Muscle of arm (tissue), 12 donors: ENCODE results near the gene PHAF1. TPM values are rescaled to one million over a fixed set of nuclear protein-coding genes. Genes with fewer than 3 reads are reported as not detected.
A peak's percentile ranks its signal among the peaks of the same experiment; 100 is the strongest.

Experiments used
- DNase-seq: peaks from one replicate; pipeline ENCODE4 v3.0.0-alpha.2; 2013
- polyA plus RNA-seq, 12 donors: library from polyadenylated mRNA; unstranded; fragments of 120-200 nt; gene quantifications; one replicate each; pipeline ENCODE4 v1.2.1, GENCODE V29; 2013; ENCODE audit not compliant: insufficient read length in 12 of 12

Gene PHAF1
- polyA plus RNA-seq, 12 donors: 16.2 to 23.9 (median 19.7) TPM; not detected in 1

DNA sequence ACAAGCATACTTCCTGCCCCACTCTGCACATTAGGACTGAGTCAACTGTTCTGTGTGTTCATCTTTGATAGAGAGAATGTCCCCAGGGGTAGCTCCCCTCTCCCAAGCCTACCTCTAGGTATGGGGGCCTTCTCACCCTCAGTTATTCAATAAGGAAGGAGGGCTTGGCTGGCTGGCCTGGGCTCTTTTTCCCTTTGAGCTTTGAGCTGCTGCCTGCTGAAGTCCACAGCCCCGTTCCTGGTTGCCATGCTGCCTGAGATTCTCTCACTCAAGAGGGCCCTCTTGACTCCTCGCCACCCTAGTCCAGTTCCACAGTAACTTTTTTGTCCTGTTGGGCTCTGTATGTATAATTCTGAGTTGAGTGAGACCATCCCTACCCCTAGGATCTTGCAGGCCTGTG, 36.0 kb downstream of the PHAF1 start:
- DNase-seq: no peak

DNA sequence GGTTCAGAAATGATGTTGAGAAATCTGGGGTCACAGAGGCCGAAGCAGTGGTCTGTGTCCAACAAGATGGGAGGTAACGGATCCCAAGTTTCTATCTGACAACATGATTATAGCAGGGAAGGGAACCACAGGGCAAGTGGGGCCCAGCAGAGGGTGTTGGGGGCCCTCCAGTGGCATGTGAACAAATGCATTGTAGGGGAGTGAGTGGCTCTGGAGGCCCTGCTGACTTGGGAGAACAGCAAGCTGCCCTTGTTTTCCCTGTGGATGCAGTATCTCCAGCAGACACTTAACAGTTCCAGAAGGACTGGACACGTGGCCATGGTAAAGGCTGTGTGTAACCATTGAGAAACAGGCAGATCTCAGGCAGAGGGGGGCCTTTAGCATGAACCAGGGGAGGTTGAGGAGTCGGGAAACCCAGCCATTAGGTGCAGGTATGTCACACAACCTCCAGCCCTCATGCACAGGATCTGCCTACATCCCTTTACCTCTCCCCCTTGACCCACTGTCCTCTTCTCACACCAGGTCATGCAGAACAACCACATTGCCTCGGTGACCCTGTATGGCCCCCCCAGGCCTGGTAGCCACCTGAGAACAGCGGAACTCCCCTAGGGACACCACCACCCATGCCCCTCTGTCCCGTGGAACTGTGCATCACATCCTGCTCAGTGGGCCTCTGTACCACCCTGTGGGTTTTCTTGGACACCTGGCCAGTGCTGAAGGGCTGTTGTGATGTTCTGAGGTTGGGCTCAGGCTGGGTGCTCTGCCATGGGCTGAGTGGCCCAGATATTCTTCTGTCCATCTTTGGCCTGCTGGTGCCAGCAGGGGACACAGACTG, 37.0 kb downstream of the PHAF1 start:
- DNase-seq: no peak

DNA sequence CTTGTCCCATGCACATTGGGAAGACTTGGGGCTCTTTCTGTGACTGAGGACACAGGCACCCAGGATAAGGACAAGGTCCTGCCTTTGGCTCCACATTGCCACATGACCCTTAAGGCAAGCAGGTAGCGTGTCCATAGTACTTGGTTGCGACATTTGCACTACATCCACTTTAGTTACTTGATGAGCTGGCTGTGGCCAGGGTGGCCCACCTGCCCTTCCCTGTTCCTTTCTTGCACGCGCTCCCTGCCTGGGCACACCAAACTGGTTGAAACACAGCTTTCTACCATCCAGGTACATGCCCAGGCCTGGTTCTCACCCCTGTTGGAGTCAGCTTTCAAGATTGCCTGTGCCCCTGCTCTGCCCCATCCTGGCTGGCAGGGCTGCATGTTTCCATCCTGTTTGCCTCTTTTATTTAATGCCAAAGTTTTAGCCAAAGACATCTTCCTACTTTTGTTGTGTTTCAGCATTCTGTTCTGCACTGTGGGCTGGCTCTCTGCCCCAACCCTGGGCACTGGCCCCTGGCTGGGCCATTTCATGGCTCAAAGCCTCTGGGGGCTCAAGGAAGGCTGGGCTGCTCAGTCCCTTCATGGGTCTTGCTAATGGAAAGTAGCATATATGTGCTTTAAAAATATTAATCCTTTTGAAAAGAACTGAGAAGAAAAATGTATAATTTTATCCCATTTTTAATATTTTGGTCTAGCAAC, 37.8 kb downstream of the PHAF1 start:
- DNase-seq: no peak

DNA sequence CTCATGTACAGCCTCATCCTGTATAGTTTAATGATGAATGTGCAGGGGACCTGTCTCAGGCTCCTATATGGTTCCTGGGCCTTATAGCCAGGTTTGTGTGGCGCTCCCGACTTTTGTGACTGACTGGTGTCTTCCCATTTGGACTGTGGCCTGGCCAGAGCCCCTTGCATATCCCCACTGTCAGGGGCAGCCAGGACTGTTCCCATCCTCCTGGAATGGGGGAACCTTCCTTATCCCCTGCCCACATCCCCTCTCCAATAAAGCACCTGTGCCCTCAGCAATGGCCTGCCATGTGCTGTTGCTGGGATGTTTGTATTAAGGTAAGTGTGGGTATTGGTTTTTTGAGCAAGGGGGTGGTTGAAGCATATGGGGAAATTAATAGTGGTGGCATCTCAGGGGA, 38.5 kb downstream of the PHAF1 start:
- no peak for DNase-seq

DNA sequence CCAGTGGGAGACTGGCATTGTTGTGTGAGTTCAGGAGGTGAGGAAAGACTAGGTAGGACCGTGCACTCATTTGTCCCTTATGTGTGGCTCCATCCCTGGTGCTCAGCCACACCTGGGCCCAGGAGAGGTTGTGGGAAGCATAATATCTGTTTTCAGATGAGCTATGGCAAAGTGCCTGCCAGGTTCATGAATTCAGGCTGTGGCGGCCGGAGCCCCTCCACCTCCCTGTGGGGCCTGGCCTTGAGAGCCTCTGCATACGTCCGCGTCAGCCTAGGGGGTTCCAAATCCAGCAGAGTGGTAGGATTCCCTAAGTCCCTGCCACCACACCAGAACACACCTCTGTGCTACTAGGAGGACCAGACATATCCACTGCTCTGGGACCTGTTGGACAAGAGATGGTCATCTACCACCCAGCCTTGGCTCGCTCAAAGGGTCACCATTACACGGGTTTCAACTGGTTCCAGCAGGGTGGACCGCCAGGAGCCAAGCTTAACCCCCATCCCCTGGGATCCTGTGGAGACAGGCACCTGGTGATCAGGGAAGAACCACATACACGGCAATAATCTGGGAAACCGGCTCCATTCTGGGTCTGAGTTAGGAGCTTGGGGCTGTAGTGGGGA, 39.0 kb downstream of the PHAF1 start:
- DNase-seq: no peak

DNA sequence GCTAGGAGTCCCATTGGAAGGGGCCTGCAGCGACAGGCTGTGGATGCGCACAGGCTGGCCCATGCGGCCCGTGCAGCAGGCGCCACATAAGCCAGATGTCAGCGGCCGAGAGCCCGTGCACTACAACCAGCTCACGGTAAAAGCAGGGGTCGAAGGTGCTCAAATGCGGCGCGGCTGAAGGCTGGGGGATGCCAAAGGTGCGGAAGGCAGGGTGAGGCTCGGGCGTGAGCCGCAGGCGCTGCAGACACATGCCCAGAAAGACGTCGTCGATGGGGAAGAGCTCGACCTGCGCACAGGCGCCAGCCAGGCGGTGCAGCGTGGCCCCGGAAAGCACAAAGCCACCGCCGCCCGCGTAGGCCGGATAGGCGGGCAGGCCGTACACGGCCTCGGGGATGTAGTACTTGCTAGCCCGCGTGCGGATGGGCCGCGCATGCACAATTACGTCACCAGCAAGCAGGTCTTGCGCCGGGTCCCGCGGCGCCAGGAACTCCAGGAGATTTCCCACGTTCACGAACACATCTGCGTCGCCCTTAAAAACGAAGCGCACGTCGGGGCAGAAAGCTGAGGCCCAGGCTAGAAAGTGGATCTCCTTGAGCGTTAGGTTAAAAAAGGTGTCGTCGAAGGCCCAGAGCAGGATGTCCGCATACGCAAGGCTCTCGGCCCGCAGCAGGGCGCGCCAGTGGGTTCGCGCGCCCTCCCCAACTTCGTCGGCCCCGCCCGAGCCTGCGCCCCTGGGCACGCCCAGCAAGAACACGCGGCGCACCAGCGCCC, 39.7 kb downstream of the PHAF1 start:
- DNase-seq: no peak

DNA sequence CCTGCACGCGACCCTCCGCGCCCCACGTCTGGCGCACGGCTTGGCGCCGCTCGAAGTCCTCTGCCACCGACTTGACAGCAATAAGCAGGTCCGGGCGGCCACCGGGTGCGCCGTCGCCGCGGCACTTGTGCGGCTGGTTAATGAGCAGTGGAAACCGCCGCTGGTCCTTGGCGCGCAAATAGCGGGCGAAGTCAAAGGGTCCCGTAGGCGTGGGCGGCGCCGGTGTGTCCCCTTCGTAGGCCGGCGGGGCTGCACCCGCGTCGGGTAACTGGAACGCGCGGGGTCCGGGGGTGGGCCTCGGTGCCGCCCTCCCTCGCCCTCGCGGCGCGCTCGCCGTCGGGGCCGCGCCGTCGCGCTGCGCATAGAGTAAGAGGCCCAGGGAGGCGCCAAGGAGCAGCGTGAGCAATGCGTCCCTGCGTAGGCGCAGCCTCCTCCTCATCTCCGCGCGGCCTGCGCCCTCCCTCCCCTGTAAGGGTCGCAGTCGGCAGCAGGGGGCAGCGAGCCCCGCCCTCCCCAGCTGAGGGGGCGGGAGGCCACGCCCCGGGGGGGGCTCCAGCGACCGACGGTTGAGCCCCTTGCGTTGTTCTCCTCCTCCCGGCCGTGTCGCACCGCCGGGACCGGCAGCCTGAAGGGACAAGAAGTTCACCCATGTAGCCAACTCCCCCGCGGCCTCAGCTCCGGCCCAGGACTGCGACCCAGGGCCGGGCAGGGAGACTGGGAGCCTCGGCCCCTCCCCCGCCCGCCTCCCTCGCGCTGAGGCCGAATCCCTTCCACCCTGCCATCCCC, 40.5 kb downstream of the PHAF1 start:
- DNase-seq: peak; percentile 82

DNA sequence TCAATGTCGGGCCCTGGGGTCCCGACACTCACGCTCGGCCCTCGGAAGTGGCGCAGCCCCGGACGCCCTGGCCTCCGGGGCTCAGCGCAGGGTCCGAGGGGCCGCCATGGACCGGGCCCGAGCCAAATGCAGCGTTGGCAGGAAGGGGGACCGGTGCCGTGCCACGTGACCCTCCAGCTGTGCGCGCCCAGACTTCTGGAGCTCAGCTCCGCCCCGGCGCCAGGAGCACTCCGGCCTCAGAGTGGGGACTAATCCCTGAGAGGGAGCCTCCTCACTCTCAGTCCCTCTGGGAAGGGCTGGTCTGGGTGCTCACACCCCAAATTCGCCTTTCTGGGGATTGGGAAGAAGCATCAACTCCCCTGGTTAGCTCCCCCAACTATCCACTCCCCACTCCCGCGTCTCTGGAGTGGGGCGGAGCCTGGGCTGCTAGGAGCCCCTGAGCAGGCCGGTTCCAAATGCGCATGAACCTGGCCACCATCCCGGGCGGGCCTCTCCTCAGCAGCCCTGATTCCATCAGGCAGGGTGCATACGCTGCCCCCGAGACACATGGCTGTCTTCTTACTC, 41.2 kb downstream of the PHAF1 start, which contains the start of gene B3GNT9:
Gene B3GNT9 (minus strand): TSS at position 166 of the 564 bp plus-strand sequence. CDS start 513 bp downstream, outside the sequence.
- DNase-seq: peak; percentile 91

DNA sequence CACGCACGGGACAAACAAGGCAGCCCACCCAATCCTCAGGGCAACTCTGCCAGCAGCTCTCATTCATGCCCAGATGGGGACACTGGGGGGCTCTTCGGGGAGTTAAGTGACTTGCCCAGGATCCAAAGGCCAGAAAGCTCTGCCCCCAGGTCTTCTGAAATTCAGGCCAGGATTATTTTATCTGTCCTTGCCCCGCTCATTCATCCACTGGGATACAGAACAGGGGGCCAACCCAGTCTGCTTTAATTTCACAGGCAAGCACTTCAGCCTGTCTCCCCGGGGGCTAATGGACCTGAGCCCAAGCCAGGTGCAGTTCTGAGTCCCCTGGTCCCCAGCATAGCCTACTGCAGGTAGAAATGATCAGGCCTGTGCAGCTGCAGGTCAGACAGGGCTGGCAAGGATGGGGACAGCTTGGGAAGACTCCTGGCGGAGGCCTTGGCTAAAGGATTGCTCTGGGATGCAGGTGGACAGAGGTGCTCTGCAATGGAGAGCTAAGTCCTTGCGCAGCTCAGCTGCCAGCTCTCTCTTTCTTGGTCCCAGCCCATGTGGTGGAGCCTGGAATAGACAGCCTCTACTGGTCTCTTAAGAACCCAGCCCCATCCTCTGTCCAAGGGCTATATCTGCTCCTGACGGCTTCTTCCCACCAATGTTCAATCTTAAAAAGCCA, 41.8 kb downstream of the PHAF1 start:
- no peak for DNase-seq

DNA sequence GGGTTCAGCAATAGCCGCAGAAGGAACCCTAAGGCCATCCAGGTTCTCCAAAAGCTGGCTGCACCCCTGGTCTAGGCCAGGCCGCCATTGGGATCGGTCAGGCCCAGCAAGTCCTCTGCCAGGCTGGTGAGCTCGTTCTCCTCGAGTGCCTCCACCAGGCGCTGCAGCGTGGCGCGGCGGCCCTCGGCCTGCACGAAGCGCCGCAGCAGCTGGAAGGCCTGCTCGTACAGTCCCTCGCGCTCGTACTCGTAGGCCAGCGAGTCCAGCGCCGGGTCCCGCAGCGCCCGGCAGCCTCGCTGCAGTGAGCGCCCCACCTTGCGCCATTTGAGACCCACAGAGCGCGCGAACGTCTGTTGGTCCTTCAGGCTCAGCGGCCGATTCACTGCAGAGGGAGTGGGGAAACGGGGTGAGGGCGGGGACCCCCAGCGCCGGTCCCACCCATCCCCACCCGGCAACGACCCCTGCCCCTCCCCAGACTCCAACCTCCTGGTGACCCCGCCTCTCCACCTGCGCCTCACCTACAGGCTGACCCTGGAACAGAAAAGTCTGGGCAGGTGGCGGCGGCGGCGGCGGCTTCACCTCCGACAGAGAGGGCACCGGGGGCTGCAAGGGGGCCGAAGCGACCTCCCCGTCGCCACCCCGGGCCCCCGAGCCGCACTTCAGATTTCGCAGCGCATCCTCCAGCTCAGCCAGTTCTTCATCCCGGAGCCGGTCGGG, 45.0 kb downstream of the PHAF1 start:
- DNase-seq: no peak

DNA sequence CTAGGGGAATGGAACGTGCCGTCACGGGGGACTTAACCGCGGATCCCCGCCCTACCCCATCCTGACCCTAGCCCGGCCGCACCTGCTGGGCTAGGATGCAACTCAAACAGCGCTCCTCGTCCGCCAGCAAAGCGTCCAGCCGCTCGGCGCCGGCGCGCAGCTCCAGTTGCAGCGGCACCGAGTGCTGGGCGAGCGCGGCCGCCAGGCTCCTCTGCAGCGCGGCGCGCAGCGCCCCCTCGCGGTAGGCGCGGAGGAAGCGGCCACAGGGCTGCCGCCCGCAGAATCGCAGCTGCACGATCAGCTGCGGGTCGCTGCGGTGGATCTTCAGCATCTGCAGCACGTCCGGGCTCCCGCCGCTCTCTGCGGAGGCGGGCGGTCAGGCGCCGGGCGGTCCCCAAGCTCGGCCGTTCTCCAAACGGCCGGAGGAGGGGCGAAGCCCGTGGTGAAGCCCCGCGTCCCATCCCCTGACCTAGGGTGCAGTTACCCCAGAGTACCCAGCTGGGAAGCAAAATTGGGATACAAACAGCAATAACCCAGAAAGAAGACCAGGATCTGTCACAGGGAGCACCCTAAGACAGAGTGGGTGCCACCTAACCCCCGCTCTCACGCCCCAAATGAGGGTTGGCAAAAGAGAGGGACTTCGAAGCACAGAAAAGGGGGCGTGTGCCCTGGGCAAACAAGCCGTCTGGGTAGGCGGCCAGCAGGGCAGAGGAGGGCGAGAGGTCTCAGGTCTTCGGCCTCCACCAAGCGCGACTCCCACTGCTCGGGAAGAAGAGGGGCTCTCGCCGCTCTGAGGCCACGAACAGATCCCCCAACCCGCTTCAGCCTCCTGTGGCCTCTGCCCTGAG, 45.8 kb downstream of the PHAF1 start:
- DNase-seq: peak; percentile 81

DNA sequence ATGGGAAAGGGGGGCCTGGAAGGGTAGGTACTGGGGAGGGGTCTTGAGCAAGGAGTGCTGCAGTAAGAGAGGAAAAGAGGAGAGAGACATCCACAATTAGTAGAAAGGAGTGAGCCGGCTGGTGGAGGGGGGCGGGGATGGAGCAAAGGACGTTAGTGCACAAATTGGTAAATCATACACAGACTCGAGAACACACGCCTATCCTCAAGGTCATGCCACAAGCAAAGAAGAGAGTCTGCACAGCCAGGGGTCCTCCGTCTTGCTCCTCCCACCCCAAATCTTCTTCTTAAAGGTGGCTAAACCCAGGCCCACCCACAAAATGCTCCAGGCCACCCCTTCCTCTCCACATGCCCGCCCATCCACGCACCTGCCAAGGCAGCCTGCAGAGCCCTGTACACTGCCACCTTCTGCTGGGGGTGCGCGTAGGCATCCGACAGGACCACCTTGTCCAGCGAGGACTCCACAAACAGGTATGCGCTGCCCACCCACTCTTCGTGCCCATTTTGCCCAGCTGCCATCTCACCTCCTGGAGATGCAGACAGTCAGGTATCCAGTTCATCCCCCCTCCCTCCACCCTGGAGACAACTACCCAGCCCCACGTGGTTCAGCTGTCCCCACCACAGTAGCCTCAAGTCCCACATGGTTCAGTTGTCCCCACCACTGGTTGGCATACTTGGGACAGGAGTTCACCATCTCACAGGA, 46.6 kb downstream of the PHAF1 start:
- DNase-seq: no peak

DNA sequence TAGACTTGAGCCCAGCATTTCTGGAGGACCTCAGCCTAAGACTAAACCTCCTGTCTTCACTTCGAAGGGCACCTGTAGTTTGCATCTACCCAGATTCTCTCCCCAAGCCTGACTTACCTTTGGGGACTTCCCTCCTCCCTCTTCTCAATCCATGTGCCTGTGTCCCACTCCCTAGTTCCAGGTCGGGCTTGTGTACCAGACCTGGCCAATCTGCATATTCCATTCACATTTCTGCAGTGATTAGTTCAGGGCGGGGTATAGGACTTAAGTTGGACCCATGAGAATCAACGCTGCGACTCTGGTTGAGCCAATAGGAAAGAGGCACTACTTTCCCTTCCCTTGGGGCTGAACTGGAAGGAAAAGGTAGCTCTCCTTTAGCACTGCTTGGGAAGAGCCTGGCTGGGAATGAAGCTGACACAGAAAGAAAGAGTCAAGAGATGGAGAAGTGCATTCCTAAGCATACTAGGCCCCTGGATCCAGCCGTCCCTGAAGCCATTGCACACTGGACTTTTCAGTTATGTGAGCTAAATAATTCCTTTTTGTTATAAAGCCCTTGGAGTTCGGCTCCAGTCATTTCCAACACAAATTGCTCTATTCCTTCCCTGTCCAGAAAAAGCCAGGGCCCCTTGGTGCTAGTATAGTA, 47.5 kb downstream of the PHAF1 start:
- no peak for DNase-seq

DNA sequence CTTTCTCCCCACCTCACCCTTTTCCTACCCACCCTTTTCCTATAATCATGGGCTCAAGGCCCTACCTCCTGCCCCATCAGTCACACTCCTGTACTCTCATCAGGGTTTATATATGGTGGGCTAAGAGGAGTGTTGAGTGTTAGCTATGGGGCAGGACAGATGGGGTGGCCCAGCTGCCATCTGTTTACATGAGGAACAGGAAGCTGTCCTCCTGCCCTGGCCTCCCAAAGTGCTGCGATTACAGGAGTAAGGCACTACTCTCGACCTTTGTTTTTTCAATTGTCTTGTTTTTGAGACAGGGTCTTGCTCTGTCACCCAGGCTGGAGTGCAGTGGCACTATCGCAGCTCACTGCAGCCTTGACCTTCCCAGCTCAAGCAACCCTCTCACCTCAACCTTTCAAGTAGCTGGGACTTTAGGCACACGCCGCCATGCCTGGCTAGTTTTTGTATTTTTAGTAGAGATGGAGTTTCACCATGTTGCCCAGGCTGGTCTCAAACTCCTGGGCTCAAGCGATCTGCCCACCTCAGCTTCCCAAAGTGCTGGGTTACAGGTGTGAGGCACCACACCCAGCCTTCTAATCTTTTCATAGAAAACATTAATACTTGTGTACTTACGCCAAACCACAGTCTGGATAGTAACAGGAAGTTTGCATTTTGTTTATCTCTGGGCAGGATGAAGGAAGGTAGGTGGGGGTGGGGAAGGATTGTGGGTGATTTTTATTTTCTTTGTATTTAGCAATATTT, 48.3 kb downstream of the PHAF1 start:
- DNase-seq: no peak

DNA sequence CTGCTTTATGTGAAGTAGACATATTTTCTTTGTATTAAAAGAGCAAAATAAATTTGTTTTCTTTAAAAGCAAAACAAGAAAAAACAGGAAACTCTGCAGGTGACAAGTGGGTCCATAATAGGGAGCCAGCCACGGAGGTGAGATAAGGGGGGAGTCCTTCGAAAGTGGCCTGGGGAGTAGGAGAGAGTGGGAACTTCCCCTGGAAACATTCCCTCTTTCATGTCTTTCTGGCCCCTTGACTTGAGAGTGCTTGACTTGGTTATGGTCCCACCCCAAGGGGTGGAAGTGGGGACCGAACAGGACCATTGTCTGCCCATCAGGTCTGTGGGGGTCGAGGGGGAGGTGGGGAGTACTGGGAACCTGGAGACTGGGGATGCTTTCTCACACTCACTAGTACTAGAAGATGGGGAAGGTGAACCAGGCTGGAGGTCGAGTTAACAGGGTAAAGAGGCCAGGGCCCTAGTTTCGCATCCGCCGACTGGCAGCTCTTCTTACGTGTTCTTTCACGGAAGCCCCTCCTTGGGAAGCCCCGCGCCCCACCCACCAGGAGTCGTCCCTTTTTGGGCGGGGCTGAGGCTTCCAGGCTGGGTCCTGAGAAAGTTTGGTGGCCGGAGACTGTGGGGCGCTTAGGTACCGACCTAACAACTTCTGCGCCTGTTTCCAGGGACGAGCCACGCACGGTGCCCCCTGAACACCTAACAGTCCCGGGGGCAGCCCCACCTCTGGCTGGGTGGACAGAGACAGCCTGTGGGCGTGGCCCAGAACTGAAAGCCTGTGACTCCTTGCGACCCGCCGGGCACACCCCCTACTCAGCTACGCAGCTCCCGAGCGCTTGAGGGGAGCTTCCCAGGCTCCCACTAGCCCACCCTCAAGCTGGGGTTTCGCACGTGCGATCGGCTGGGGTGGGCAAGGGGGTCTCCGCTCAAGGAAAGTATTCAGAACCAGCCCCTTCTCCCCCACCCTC, 49.2 kb downstream of the PHAF1 start:
- DNase-seq: no peak
